COLO829 (cell line): Measurements from ENCODE around the gene EHD1.
A peak's percentile ranks its signal among the peaks of the same experiment; 100 is the strongest.
"Not testable (repeated sequence)": the region's sequence is repeated elsewhere in the genome, so short reads cannot be mapped to it uniquely, and the experiment has no call there.

Source experiments
- DNase-seq: peaks from one replicate; pipeline ENCODE4 v3.0.0; 2012; ENCODE audit warnings: low spot score

The EHD1 gene

DNA sequence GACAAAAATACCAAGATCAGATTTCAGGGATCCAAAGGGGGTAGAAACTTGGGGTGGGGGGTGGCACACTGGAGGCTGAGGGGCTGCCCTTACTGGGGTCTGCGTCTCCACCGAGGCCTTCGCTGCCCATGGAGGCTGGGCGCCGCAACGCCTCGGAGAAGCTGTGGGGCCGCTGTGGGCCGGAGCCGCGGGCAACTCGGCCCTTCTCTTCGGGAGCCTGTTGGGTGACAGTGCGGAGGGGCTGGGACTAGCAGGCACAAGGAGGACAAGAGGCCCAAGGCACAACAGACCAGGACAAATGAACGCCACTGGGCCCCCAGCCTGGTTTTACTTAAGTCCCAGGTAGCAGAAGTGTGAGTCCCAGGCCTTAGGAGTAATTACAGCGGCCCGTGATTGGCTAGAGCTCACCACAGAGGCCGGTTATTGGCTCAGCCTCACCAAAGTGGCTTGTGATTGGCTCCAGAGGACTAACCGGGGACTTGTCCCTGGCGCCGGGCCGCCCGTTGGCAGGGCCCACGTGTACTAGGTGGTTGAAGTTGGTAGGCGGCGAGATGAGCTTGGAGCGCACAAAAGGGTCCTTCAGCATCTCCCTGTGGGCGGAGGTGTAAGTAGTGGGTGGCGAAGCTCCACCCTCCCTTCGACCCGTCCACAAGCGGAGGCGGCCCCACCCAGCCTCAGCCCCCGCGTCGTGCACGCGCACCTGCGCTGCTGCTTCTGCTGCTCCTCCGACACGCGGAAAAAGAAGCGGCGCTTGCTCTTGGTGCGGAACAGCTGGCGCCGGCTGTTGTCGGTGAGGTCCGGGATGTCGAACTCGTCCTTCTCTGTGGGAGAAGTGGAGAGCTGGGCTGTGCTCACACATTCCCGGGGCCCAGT, 51.6 kb downstream of the EHD1 start:
- DNase-seq: no peak

DNA sequence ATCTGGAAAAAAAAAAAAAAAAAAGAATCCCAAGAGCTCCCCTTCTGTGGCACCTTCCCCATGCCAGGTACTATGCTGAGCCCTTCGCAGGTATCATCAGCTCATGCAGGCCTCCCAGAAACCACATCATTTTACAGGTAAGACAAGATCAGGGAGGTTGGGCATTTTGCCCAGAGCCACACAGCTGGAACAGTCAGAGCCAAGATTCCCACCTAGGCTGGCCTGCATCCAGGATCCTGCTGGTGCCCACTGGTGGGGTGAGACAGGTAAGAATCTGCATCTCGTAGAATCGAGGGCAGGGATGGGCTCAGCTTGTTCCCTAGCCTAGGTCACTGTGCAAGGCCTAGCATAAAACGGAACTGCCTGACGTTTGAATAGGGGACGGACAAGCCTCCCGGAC, 52.4 kb downstream of the EHD1 start:
- no peak for DNase-seq

DNA sequence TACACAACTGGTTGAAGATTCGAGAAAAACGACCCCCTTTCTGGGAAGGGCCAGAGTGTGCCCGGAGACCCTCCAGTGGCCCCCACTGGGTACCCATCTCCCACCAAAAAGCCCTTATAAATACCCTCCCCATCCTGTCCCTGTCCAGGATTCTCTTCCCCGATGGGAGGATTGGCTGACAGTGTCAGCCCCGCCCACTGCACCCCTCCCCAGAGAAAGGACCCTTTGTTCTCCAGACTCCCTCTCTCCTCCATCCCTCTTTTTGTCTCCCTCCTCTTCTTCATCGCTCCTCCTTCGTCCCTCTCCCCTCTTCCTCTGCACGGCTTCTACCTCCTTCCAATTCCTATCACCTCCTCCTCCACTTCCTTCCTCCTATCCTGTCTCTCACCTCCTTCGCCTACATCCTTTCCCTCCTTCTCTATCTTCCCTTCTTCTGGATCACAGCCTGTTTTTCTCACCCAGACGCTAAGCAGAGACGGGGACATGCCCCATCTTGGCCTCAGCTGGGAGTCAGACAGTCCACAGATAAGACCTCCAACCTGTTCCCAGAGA, 54.8 kb downstream of the EHD1 start:
- DNase-seq: no peak

DNA sequence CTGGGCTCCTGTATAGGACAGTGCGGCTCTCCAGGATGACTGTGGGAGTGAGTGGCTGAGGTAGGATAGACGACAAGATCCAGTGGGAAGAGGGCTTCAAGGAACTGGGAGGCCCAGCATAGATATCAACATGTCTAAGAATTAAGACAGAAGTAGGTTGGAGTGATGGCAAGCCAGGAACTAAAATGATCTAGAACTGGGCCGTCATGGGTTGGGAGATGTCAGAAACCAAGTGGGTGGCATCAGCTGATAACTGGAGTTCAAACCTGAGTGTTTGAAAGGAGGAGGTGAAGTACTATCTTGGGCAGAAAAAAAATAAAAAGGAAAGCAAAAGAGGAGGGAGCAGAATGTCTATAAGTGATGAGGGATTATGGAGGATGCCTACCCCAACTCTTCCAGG, 60.9 kb downstream of the EHD1 start:
- no peak for DNase-seq

DNA sequence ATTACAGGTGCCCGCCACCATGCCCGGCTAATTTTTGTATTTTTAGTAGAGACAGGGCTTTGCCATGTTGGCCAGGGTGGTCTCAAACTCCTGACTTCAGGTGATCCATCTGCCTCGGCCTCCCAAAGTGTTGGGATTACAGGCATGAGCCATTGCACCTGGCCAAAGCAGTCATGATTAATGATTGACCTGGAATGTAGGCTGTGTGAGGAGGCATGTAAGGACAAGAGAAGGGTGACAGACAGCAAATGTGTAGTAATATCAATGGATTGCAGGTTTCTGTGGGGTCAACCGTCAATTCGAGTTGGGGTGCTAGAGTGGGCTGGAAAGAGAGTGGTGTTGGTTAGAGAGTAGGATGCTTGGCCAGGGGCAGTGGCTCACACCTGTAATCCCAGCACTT, 63.0 kb downstream of the EHD1 start:
- DNase-seq: not testable (repeated sequence)

DNA sequence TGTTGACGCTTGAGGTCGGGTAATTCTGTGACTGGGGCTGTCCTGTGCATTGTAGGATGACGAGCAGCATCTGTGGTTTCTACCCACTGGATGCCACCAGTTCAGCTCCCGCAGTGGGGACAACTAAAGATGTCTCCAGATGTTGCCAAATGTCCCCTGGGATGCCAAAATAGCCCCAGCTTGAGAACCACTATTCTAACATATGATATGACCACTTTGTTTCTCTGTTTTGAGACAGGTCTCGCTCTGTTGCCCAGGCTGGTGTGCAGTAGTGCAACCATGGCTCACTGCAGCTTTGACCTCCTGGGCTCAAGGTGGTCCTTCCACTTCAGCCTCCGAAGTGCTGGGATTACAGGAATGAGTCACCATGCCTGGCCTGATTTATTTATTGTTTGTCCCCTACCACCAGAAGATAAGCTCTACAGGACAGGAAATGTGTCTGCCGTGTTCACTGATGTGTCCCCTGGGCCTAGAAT, 63.7 kb downstream of the EHD1 start:
- no peak for DNase-seq

DNA sequence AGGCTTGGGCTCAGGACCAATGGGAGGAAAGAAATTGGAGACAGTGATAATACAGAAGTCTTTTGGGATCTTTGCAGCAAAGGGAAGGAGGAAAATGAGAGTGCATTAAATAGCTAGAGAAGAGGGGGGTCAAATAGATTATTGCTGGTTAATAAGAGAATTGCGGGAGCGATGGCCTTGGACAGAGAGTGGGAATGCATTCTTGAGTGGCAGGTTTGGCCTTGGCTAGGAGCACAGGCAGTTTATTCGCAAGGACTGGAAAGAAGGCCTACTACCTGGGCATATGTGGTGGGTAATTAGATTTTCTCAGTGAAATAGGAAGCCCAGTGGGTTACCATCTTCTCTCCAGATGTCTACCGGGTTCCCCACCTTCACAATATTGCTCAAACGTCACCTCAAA, 64.6 kb downstream of the EHD1 start:
- no peak for DNase-seq

DNA sequence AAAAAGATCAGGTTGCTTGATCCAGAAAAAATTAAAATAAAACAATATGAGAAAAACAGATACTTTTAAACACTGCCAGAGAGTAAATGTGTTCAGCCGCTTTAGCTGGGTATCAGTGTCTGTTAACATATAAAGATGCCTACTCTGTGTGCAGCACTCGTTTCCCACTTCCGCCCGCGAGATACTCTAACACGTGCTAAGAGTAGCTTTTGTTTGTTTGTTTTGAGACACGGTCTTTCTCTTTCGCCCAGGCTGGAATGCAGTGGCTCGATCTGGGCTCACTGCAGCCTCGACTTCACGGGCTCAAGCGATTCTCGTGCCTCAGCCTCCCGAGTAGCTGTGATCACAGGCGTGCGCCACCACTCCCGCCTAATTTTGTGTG, 67.5 kb downstream of the EHD1 start:
- no peak for DNase-seq

DNA sequence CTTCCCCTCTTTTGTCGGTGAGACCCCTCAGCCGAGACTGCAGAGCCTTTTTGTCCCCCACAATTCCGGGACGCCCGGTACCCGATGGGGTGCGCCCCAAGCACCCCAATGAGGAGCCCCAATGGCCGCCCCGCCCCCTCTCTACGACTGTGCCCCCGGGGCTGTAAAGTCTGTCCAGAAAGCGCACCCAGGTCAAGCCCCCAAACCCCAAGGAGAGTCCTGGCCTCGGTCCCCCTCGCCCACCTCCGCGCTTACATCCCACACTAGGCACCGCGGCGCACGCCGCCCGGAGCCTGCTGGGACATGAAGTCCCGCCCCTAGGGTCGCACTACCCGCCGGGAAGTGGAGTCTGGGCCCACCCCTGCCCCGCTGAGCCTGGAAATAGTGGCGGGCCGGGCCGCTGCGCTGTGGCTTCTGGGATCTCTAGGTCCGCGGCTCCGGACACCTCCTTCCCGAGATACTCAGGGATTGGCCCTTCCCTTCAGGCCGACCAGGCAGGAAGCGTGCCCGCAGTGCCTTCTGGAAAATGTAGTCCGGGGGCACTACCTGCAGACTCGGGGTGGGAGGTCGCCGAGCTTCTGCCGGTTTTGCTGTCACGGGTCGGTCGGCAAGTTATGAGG, 68.0 kb downstream of the EHD1 start, which contains the start of gene MEN1:
TSS of gene MEN1 (minus strand) at position 281 of the 620 bp plus-strand sequence. CDS start 442 bp downstream, outside the sequence.
- peak; percentile 96 for DNase-seq

DNA sequence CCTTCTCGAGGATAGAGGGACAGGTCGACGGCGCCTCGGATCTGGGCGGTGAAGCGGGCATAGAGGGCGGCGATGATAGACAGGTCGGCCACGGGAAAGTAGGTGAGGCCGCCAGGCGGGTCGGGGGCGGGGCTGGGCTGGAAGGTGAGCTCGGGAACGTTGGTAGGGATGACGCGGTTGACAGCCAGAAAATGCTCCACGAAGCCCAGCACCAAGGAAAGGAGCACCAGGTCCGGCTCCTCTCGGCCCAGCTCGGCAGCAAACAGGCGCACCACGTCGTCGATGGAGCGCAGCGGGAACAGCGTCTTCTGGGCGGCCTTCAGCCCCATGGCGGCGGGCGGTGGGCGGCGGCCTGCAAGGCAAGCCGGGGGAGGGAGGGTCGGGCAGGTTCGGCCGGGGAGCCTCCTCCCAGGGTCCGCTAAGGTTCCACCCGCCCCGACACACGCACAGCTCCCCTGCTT, 68.6 kb downstream of the EHD1 start:
- DNase-seq: no peak

DNA sequence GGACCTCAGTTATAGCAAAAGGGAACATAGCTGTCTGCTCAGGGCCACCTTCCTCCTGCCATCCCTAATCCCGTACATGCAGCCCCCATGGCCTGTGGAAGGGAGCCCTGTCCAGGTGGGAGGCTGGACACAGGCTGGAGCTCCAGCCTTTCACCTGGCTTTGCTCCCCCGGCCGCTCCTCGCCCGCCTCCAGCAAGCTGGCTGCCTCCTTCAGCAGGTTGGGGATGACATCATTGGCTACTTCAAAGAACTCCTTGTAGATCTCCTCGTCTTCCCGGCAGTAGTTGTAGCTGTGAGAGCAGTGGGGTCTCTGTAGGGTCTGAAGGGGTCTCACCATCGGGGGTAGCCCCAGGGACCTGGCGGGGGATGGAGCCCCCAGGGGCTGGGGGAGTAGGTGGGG, 72.9 kb downstream of the EHD1 start:
- DNase-seq: no peak

DNA sequence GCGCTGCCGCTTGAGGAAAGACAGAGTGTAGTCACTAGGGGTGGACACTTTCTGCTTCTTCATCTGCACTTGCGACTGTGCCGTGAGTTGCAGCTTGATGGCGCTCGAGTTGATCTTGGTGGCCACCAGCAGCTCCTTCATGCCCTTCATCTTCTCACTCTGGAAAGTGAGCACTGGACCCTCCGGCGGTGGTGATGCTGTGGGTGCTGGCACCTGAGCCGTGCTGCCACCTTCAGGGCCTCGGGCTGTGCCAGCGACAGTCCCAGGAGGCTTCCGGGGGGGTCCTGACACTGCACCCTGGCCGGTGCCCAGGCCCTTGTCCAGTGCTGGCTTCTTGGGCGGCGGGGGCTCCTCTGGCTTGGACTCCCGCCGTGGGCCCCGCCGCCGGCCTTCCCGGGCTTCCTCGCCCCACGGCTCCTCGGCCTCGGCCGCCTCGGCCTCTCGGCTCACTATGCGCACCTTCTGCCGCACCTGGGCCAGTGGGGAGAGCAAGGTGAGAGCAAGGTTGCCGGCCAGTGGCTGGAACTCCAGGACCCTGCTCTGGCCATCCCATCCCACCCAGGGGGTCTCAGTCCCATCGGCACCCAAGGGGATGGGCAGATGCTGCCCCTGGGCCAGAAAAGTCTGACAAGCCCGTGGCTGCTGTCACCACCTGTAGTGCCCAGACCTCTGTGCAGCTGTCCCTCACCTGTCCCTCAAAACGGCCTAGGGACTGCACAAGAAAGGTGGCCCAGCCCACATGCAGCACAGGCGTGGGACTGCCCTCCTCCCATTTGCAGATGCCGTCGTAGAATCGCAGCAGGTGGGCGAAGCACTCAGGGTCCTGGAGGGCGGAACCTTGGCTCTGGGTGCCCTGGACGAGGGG, 73.8 kb downstream of the EHD1 start:
- no peak for DNase-seq

DNA sequence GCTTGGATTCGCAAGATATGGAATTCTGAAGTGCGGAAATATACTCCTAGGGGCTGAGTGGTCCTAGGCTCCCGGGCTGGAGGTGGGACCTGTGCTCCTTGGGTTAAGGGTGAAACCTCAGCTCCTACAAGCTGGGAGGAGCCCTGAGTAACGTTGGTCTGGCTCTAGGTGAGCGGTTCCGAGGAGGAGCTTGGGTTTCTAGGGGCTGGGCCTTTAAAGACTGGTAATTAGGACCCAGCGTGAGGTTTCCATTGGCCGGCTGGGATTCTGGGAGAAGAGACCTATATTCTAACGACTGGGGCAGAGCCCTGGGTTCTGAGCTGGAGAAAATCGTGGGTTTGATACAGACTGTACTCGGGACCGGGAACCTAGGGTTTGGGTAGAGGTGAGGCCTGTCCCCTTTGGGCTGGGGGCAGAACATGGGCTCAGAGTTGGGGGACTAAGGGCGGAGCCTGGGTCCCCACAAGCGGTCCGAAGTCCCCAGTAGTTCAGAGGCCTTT, 74.5 kb downstream of the EHD1 start:
- DNase-seq: no peak

DNA sequence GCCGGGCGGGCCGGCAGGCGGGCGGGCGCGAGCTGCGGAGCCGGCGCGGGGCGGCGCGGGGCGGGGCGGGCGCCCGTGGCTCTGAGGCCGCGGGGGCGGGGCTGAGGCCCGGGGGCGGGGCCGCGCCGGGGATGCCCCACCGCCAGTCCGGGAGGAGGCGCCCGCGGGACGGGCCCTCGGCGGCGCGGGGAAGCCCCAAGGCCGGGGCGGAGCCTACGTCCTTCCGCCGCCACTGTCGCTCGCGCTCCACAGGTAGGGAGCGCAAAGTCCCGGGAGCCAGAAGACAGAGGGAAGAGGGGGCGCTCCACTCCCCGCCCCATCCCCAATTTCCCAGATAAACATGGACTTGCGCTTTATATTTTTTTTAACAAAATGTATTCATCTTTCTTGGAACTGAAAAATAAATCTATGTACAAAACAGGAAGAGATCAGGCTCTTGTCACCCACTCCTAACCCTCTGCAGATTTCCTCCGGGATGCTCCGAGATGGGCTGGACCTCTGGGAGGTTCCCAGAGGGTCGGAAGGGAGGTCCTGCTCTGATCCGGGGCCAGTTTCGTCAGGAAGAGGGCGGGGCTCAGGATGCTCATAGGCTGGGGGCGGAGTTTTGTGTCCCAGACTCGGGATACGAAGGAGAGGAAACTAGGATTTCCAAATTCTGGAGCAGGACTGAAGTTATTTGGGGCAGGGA, 75.1 kb downstream of the EHD1 start, which contains the start of gene MAP4K2:
TSS of gene MAP4K2 (minus strand) at position 57 of the 688 bp plus-strand sequence. CDS start 65 bp downstream, outside the sequence.
- DNase-seq: peak; percentile 84

DNA sequence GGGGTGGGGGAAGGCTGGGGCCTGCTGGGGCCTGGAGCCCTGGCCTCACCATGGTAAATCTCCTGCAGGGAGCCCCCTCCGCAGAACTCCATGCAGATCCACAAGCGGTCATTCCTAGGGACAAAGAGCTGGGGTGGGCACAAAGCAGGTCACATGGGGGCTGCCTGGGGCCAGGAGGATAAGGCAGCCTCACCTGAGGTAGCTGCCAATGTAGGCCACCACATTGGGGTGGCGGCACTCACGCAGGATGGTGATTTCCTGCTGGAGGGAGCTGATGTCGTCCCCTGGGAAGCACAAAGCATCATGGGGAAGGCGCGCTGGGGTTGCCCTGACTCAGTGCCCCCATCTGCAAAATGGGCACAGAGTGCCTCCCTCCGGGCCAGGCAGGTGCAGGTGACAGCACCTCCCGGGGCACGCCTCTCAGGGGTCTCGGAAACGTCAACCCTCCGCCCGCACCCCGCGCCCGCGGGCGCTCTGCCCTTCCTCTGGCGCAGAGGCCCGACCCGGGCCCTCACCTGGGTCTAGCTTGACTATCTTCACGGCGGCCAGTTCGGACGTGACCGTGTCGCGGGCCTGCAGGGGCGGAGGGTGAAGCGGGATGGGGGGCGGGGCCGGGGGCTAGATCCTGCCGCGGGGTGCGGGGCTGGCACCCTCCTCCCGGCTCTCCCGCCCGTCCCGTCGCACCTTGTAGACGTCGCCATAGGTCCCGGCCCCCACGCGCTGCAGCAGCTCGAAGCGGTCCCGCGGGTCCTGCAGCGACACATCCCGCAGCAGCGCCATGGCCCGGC, 75.9 kb downstream of the EHD1 start:
- no peak for DNase-seq
